CMK (cell line): ENCODE data around the gene ARHGAP8.

Experiments used
- DNase-seq: peaks from one replicate; pipeline ENCODE4 v3.0.0-alpha.2; 2010; ENCODE audit warnings: low read depth

Gene ARHGAP8

DNA sequence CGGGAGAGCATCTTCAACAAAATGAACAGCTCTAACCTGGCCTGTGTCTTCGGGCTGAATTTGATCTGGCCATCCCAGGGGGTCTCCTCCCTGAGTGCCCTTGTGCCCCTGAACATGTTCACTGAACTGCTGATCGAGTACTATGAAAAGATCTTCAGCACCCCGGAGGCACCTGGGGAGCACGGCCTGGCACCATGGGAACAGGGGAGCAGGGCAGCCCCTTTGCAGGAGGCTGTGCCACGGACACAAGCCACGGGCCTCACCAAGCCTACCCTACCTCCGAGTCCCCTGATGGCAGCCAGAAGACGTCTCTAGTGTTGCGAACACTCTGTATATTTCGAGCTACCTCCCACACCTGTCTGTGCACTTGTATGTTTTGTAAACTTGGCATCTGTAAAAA, 109.9 kb downstream of the ARHGAP8 start:
- DNase-seq = no peak

DNA sequence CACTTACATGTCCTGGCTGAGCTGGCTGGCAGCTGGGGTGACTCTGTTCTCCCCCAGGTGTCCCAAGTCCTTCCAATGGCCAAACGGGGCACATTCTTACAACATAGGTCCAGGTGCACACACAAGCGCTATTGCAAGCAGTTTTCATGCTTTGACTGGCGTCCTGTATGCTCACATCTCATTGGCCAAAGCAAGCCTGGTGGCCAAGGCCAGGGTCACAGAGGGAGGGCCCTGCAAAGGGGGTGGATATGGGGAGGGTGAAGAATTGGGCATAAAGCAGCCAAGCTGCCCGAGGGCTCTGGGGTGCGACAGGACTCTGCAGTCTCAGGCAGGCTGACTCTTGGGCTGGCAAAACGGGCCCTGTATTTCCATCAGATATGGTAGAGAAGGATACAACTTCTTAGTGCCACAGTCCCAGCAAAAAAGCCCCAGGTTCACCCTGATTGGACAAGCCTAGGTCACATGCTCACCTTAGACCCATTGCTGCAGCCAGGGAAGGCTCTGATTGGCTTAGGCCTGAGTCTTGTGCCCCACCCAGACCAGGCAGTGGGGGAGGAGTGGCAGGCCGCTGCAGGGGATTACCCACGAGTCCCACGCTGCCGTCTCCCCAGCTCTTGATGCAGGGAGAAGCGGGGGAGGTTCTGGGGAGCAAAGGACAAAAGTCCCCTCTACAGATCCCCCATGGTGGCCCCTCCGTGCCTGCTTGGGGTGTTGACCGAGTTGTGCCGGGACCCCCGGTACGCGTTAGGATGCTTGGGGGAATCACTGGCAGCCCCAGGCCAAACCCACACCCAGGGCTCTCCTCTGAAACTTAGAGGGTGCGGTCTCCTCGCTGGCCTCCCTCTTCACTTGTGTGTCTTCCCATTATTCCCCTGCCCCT, 110.8 kb downstream of the ARHGAP8 start:
- no peak for DNase-seq

DNA sequence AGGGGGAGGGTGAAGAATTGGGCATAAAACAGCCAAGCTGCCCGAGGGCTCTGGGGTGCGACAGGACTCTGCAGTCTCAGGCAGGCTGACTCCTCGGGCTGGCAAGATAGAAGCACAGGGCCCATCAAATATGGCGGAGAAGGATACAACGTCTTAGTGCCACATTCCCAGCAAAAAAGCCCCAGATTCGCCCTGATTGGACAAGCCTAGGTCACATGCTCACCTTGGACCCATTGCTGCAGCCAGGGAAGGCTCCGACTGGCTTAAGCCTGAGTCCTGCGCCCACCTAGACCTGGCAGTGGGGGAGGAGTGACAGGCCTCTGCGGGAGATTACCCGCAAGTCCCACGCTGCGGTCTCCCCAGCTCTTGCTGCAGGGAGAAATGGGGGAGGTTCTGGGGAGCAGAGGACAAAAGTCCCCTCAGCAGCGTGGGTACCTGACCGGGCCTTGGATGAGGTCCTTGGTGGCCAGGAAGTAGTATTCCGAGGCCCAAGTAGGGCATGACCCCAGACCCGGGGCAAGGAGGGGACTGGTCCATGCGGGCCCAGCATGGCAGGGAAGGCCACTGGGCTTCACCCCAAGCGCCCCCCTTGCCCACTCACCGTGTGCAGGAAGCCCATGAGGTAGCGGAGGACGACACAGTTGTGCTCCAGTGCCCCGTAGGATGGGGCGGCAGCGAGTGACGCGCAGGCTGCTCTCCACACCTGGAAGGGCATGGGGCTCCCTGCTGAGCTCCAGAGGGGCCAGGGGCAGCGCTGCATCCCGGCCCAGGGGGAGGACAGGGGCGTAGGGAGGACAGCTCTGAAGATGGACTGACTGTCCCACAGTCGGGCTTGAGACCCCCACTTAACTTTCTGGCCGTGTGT, 113.0 kb downstream of the ARHGAP8 start:
- DNase-seq = no peak

DNA sequence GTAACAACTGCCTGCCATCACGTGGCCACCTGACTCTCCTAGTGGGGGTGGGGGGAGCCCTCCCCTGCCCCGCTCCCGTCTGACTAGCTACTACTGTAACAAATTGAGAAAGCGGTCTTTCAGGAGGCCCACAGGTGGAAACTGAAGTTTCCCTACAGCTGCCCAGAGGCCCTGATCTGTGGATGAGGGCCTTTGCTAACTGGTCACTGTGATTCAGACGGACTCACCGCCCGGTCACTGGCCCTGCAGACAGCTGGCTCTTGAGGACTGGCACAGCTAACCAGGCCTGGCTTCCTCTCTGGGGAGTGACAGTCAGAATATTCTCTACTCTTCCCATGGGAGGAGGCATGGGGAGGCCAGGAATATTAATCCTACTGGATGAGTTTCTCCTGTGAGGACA, 116.8 kb downstream of the ARHGAP8 start:
- DNase-seq = no peak

DNA sequence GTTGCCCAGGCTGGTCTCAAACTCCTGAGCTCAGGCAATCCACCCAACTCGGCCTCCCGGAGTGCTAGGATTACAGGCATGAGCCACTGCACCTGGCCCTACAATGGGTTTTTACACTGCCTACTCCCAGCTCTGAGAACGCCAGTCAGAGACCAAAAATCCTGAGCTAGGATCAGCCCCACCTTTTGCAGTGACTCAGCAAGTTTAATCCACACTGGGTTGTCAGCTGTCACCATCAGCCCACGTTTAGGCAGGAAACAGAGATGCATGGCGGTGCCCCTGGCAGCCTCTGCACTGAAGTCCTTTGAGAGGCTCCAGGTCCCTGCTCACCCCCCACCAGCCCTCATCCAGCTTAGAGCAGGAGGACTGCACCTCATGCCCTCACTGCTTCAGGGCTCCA, 117.6 kb downstream of the ARHGAP8 start:
- no peak for DNase-seq

DNA sequence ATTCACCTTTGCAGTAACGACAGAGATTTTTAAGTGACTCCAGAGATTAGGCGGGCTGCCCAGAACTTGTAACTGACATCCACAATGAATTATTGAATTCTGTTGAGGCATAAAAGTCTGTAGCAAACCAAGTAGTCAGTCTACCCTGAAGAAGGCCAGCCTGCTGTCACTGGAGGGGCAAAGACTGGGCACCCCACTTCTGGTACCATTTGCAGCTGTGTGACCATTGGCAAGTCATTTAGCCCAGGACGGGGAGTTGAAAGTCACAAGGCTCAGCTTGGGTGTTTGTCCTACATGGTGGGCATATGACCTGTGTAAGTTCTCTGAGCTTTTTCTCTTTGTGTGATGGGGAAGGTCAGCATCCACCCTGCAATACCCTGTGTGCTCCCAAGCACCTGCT, 119.4 kb downstream of the ARHGAP8 start:
- DNase-seq = no peak

DNA sequence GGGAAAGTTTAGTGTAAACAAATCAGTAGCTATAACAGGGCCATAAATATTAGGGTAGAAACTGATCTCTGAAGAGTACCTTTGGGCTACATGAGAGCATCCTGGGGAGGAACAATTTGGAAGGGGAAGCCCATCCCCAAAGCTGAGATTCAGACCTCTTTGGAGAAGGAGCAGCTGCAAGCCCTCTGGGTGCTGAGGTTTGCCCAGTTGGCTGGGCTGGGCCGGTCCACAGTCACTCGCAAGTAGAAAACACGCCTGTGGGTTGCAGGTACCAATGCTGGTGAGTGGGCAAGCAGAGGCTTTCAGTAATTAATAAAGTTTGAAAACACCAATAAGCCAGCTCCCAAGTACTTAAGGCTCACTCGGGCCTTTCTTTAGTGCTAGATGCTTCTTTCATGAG, 124.5 kb downstream of the ARHGAP8 start:
- no peak for DNase-seq

DNA sequence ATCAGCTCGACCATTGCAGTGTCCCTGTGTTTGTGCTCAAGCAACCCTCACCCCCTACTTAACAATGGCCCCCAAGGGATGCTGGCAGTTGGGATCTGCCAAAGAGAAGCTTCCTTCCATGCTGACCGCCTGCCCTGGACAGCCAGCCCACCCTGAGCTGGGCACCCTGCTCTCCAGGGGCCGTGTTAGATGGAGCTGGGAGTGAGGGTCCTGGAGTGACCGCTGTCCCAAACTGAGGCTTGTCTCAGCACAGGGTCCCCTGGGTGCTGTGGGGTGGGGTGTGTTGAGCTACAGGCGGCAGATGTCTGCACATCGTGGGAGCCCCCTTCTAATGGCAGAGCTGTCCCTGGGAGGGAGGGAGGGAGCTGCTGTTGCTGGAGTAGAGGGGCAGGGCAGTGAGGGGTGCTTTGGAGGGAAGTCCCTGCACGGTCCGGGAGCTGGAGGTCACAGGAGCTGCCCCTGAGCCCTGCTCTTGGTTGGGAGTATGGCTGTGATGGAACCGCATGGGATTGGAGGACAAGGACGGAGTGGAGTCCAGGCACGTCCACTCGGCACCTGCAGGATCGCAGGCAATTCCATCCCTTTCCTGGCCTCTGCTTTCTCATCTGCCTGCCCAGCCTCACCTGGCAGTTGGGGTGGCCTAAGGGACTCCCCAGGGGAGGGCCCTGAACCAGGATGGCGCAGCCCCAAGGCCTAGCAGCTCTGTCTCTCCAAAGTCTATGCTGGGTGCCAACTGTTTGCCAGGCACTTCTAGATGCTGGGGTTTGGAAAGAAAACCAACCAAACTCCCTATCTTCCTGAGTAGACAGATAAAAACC, 126.3 kb downstream of the ARHGAP8 start:
- DNase-seq = no peak

DNA sequence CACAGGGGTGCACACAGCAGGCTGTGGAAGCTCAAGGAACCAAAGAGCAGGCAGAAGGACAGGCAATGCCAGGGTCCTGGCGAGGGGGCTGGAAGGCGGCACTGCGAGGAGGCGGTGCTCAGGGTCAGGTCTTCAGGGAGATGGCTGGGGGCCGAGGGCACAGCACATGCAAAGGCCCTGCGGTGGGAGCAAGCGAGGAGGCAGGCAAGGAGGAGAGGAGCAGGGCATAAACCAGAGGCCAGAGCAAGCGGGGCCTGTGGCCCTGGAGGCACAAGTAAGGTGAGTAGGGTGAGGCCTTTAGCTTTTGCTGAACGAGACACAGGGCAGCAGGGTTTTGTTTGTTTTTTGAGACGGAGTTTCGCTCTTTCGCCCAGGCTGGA, 126.9 kb downstream of the ARHGAP8 start:
- DNase-seq = no peak

DNA sequence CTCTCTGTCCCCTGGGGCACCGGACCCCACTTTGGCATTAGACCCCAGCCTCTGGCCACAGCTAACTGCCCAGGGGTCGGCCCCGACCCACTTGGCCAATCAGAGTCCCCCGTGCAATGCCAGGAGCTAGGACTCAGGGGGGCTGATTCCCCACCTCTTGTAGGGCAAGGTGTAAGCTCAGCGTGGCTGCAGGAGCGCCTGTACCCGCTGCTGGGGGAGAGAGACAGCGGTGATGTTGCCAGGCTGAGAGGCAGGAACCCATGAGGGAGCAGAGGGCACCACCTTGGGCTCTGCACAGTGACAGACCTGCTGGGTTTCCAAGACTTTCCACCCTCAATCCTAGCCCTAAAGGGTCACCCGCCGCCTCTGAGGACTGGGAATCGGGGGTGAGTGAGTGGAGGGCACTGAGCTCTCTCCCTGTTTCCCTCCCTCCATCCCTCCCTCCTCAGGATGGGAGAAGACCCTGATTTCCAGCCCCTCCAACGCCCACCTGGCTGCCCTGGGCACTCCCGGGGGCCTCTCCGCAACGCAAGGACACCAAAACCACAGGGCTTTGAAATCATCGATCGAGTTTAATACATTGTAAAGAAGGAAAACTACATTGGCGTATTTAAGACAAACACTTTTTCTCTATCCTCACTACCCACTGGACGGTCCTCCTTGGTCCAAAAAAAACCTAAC, 128.4 kb downstream of the ARHGAP8 start:
- DNase-seq = no peak

DNA sequence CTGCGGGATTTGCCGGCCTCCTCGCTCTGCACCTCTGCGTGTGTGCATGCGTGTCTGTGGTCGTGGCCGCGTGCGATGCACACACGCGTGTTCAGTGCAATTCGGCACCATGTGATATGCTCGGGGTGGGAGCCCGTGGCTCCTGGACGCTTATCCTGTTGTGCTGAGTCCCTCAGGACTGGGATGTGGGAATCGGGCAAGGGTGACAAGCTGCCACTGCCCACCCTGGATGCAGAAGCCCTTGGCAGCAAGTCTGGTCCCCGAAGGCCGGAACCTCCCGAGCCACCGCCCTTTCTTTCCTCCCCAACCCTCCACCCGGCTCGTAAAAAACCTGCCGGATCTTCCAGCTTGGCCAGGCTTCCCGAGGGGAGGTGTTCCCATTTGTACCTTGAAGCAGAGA, 129.2 kb downstream of the ARHGAP8 start:
- no peak for DNase-seq

DNA sequence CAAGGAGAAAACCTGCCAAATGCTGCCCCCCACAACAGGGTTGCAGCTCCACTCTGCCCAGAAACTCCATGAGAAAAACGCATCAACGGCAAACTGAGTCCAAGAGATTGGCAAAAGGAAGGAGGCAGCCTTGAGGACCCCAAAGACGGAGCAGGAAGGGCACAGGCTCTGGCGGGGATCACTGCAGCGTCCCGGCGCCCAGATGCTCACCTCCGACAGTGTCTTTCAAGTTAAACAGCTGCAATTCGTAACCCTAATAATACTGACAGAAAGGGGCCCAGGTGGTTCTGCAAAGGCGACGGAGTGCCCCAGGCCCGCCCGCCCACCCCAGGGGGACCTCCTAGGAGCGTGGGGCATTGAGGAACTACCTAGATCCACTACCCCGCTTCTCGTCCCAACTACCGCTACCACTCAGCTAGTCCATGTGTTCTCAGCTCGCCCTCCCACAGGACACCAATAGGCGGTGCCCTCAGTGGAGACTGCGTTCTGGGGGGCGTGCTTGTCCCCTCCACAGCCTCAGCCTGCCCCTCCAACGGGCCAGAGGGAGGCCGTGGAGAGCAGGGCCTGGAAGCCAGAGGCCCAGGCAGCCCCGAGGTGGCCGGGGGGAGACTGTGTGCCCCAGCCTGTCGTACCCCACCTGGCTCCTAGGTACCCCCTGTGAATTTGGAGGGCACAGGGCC, 130.0 kb downstream of the ARHGAP8 start:
- DNase-seq = no peak

DNA sequence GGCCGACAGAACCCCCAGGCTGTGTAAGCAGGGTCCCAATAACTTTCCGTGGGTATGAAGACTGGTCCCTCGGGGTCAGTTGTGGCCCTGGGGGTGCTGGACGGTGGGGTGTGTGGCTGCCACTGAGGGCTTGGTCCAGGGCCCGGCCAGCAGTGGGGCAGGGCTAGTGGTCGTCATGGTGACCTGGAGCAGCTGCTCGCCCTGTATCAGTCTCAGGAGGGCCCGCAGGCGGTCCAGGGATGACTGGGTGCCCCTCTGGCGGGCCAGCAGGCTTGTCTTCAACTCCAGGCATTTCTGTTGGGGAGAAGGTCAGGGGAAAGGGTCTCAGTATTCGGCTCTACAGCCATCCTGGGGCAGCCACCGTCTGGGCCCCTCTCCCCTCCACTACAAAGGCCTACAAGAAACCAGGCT, 130.6 kb downstream of the ARHGAP8 start:
- DNase-seq = no peak

DNA sequence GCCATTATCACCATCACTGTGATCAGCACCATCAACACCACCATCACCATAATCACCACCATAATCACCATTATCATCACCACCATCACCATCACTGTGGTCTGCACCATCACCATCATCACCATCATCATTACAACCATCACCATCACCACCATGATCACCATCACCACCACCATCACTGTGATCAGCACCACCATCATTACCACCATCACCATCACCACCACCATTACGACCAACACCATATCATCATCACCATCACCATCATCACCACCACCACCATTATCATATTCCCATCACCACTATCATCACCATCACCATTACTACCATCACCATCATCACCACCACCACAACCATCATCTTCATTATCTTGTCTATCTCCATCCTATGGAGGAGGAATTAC, 132.2 kb downstream of the ARHGAP8 start:
- DNase-seq = no peak

DNA sequence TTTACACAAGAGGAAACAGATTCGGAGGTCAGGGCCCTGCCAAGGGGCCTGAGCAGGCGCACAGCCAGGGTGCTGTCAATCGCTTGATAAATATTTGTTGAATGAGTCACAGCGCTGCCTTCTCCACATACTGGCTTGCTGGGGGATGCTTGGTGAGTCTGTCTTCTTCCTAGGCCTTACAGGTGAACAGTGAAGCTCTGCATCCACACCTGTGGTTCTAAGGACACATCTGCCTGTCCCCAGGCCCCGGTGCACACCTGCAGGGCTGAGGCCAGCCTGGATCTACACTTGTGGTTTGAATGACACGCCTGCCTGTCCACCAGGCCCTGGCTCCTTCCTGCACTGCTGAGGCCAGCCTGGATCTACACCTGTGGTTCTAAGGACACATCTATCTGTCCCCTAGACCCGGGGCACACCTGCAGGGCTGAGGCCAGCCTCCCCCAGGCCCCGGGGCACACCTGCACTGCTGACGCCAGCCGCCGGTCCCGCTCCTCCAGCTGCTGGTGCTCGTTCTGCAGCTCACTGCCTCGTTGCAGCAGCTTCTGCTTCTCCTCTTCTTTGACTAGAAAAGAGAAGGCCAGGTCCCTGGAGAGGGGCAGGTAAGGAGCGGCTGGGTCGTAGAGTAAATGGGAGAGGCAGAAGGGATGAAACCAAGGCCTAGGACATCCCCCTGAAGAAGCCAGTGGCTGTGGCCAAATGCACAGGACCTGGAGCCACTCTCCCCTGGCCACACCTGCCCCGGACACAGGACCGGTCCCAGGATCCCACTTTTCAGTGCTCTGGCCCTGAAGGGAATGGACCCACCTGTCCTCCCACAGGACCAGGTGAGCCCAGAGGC, 132.8 kb downstream of the ARHGAP8 start:
- DNase-seq = no peak

DNA sequence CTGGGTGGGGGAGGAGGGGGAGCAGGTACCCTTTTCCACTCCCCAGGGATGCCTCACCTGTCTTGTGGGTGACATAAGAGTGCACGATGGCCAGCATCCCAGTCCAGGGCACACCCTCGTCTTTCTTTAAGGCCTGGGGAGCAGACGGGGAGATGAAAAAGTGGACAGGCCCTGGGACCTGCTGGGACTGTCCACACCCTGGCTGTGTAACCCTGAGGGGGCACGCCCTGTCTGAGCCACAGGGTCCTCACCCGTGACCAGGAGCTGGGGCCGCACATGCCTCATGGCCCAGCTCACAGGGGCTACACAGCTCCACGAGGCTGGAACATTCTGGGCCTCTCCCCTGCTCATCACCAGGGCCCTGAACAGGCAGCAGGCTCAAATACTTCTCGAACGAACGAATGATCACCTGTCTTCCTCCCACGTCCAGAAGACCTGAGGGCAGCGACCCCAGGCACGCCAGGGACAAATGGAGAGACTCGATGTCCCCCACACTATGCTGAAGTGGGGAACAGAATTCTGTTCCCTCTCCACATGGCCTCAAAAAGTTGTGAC, 133.5 kb downstream of the ARHGAP8 start:
- no peak for DNase-seq

DNA sequence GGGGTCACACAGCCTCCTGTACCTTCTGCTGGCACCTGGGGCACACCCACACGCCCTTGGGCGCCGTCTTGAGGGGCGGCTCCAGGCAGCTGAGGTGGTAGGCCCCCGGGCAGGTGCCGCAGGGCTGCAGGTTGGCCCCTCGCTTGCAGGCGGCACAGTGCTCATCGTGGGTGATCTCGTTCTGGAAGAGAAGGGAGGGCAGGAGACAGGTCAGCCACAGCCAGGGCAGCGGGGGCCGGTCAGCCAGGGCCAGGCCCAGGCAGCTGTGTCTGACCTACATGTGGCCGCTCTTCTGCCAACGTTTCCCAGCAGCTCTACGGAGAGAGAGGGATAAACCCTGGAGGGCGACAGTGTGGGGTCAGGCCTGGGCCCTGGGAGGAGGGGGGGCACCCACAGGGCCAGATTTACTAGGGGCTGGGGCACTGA, 135.6 kb downstream of the ARHGAP8 start:
- DNase-seq = no peak

DNA sequence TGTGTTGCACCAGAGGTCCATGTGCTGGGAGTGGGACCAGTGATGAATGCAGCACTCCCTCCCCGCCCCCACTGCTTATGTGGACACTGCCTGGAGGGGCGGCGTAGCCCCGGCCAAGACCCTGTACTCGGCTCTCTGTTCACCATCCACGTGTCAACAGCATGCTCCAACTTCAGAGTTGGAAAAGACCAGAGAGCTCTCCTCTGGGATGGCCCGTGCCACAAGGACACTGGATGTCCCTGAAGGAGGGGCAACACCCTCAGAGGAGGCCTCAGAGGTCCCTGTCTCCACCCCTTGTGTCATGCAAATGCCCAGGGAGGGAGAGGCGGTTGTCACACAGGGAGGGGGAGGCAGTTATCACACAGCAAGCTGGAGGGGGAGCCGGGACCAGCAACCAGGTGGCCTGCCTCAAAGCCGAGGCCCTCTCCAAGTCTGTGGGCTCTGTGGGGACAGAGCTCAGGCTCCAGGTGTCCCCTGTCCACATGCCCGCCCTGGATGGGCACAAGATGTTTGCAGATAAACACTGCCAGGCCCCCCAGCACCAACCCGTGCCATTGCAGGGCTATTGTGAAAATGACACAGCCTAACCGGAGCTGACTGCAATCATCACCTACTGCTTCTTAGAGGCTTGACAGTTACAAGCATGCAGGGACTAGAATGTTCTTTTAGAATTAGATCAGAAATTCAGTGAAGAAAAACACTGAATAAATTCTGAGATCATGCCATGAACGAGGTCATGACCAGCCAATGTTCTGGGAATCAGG, 136.3 kb downstream of the ARHGAP8 start:
- no peak for DNase-seq

DNA sequence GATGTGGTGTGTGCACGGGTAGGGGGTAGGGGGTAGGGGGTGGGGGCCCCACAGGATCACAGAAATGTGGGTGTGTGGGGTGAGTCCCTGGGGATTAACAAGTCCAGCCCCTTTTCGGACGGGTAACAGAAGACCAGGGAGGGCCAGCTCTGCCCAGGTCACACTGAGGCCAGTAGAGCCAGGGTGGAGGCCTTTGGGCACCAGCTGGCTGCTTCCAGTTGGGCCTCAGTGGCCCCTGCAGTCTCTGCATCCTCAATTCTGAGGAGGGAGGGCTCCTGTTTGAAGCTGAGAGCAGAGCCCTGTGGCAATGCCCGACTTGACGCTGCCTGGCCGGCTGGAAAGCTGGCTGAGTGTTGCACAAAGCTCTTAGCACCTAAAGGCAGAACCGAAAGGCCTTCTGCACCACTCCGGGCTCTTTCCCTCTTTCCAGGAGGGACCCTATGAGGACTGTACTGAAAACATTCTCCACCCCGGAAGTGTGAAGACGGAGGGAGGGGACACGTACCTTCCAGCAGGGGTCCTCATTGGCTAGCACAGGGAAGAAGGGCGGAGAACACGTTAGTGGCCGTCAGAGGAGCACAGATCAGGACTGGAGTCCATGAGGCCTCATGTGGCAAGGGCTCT, 137.0 kb downstream of the ARHGAP8 start:
- DNase-seq = no peak
